Nephron progenitor cell (in vitro differentiated cells): ENCODE measurements around the gene KRTAP5-5.

Experiments used
- DNase-seq: peaks from one replicate; pipeline ENCODE4 v3.0.0; 2021
- H3K27ac Mint-ChIP-seq: 2 replicates; pipeline ENCODE4 v1.8.0; 2021; ENCODE audit warnings: mild to moderate bottlenecking, moderate library complexity, mixed read lengths
- H3K27me3 Mint-ChIP-seq: 2 replicates; pipeline ENCODE4 v1.8.0; 2021; ENCODE audit warnings: mild to moderate bottlenecking, low read depth, mixed read lengths; ENCODE audit not compliant: poor library complexity
- H3K36me3 Mint-ChIP-seq: 2 replicates; pipeline ENCODE4 v1.8.0; 2021; ENCODE audit warnings: low read depth, mixed read lengths
- H3K4me1 Mint-ChIP-seq: 2 replicates; pipeline ENCODE4 v1.8.0; 2021; ENCODE audit warnings: mixed read lengths
- H3K4me3 Mint-ChIP-seq: 2 replicates; pipeline ENCODE4 v1.8.0; 2021; ENCODE audit warnings: mild to moderate bottlenecking, moderate library complexity, mixed read lengths
- H3K9me3 Mint-ChIP-seq: 2 replicates; pipeline ENCODE4 v1.8.0; 2021; ENCODE audit warnings: mild to moderate bottlenecking, moderate library complexity, mixed read lengths
- TF ChIP-seq, protein P1 (sequence below): fragments of 200-600 bp; sonication (generic); IDR thresholded peaks from 2 replicates; pipeline ENCODE4 v1.5.0; 2021; ENCODE audit warnings: antibody characterized with exemption

Gene KRTAP5-5

GRCh38 chr11:1651411-1651980 is 21.9 kb downstream of the KRTAP5-5 start:
- H3K27ac Mint-ChIP-seq = no peak overlapping the region
- DNase-seq = no peak
- H3K4me1 Mint-ChIP-seq = peaks cover 22% of the 10 kb centered on the region
- no peaks in the 10 kb centered on the region for H3K9me3 Mint-ChIP-seq
- no peak overlapping the region for H3K4me3 Mint-ChIP-seq
- peaks cover 19% of the 10 kb centered on the region for H3K27me3 Mint-ChIP-seq
- TF ChIP-seq, protein P1, sequence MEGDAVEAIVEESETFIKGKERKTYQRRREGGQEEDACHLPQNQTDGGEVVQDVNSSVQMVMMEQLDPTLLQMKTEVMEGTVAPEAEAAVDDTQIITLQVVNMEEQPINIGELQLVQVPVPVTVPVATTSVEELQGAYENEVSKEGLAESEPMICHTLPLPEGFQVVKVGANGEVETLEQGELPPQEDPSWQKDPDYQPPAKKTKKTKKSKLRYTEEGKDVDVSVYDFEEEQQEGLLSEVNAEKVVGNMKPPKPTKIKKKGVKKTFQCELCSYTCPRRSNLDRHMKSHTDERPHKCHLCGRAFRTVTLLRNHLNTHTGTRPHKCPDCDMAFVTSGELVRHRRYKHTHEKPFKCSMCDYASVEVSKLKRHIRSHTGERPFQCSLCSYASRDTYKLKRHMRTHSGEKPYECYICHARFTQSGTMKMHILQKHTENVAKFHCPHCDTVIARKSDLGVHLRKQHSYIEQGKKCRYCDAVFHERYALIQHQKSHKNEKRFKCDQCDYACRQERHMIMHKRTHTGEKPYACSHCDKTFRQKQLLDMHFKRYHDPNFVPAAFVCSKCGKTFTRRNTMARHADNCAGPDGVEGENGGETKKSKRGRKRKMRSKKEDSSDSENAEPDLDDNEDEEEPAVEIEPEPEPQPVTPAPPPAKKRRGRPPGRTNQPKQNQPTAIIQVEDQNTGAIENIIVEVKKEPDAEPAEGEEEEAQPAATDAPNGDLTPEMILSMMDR = no peak
- no peaks in the 10 kb centered on the region for H3K36me3 Mint-ChIP-seq

DNA sequence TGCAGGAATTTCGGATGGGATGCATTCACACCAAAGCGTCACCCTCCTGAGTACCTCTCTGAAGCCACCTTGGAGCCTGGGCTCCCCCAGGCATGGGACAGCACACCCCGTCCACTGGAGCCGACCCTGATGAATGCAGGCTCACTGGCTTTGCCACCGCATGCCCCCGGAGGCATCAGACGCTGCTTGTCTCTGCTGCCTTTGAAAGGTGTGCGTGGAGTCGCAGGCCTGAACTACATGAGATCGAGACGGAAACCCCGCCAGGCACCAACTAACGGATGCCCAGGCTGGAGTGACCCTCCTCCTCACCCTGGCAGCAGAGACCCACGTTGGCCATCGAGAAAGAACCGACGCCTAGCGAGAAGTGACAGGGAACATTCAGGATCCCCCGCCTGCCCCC is 22.5 kb downstream of the KRTAP5-5 start:
- peaks cover 22% of the 10 kb centered on the region for H3K4me1 Mint-ChIP-seq
- H3K36me3 Mint-ChIP-seq = no peaks in the 10 kb centered on the region
- H3K4me3 Mint-ChIP-seq = no peak overlapping the region
- DNase-seq = no peak
- peaks cover 22% of the 10 kb centered on the region for H3K27me3 Mint-ChIP-seq
- H3K27ac Mint-ChIP-seq = no peak overlapping the region
- no peaks in the 10 kb centered on the region for H3K9me3 Mint-ChIP-seq
- TF ChIP-seq, protein P1 = no peak

DNA sequence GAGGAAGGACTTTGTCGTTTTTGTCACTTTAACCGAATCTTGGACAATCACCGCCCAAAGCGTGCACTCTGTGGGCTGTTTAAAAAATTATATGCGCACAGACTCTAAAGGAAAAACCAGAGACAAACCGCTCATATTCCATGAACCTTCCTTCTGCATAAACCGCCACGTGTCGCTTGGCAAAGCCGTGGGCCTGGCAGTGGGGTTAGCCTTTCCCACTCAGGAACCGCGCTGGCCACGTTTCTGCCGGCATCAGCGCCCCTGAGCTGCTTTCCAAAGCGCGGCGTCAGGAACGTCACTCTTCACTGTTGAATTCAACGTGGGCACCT is 22.8 kb downstream of the KRTAP5-5 start:
- DNase-seq = no peak
- Mint-ChIP-seq H3K4me3 (no peak overlapping the region), H3K4me1 (peaks cover 22% of the 10 kb centered on the region), H3K9me3 (no peaks in the 10 kb centered on the region), H3K27me3 (peaks cover 24% of the 10 kb centered on the region), H3K27ac (no peak overlapping the region), H3K36me3 (no peaks in the 10 kb centered on the region)
- TF ChIP-seq, protein P1 = no peak

DNA sequence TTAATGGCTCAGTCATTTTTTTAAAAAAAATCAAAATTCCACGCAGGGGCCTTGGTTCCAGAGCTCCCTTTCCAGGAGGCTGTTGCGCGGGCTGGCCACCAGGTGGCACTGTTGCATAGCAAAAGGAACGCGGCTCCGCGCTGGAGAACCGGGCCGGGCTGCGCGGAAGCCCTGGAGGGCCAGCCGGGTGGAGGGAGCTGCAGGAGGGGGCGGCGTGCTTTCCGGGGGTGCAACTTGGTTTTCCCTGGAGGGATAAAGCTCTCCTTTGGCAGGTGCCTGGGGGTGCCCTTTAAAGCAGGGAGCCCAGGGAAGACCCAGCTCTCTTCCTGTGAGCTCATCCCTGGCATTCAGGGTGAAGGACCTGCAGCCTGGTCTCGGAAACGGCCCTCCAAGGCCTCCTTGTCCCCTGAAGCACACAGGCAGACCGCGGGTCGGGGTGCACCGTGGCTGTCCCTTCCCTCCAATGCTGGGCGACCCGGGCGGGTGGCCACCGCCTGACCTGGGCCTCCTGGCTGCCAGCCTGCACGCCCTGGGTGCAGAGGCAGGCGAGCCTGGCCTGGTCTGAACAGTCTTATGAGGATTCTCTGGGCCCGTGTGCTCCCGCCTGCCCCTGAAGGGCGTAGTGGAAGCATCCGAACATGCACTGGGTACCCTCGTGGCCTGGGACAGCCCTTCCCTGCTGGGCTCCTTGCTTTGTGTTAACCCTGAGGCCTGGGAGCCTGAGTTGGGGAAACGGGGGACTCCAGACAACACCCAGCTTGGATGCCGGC is 23.4 kb downstream of the KRTAP5-5 start:
- H3K27ac Mint-ChIP-seq = no peak overlapping the region
- H3K9me3 Mint-ChIP-seq = no peaks in the 10 kb centered on the region
- H3K27me3 Mint-ChIP-seq = peaks cover 24% of the 10 kb centered on the region
- no peak overlapping the region for H3K4me3 Mint-ChIP-seq
- TF ChIP-seq, protein P1 = peak; percentile 96
- no peaks in the 10 kb centered on the region for H3K36me3 Mint-ChIP-seq
- peak; percentile 93 for DNase-seq
- peaks cover 22% of the 10 kb centered on the region for H3K4me1 Mint-ChIP-seq

GRCh38 chr11:1653541-1654387 is 24.2 kb downstream of the KRTAP5-5 start:
- Mint-ChIP-seq H3K4me3 (no peak overlapping the region), H3K27ac (no peak overlapping the region), H3K36me3 (no peaks in the 10 kb centered on the region), H3K9me3 (no peaks in the 10 kb centered on the region), H3K4me1 (peaks cover 22% of the 10 kb centered on the region), H3K27me3 (peaks cover 20% of the 10 kb centered on the region)
- no peak for DNase-seq
- TF ChIP-seq, protein P1 = no peak
